Neural progenitor cell (in vitro differentiated cells): ENCODE data around the gene TCP11.

Experiments
- EZH2 ChIP-seq: fragments of 200-600 bp; sonication (generic); IDR thresholded peaks from 2 replicates; pipeline ENCODE4 v1.6.1; 2017; ENCODE audit warnings: antibody characterized with exemption, mild to moderate bottlenecking, moderate library complexity
- TF ChIP-seq, protein P1 (sequence below): fragments of 200-600 bp; sonication (generic); IDR thresholded peaks from 2 replicates; pipeline ENCODE4 v1.5.1; 2017; ENCODE audit warnings: antibody characterized with exemption, mild to moderate bottlenecking

DNA sequence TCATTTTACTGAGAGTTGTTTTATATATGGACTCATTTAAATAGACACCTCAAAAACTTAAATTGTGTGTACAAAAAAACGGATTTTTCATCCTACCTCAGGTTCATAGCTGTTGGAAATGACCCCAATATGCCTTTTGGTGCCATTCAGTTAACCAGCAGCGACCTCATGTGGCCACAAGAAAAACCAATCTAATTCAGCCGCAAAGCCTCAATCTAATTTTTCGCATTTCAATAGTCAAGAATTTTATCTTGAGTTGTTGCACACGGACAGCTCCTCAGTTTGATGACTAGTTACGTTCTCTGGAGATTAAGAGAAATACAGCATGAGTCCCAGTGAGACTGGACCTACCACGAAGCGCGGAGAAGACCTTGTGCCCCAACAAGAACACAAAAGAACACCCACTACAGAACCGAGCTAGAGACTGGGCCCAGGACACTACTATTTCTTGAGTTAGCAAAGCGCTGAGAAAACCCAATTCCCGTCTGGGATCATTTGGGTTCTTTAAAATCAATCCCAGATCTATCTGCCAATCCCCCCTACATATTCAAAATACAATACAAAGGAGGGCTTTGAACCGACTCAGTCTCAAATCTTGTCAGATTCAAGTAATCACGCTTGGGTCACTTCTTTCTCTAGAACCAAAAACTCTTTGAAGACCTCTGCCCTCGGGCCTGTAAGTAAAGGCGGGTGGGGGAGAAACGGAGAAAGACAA is 1.1 kb downstream of the TCP11 start:
- TF ChIP-seq, protein P1, sequence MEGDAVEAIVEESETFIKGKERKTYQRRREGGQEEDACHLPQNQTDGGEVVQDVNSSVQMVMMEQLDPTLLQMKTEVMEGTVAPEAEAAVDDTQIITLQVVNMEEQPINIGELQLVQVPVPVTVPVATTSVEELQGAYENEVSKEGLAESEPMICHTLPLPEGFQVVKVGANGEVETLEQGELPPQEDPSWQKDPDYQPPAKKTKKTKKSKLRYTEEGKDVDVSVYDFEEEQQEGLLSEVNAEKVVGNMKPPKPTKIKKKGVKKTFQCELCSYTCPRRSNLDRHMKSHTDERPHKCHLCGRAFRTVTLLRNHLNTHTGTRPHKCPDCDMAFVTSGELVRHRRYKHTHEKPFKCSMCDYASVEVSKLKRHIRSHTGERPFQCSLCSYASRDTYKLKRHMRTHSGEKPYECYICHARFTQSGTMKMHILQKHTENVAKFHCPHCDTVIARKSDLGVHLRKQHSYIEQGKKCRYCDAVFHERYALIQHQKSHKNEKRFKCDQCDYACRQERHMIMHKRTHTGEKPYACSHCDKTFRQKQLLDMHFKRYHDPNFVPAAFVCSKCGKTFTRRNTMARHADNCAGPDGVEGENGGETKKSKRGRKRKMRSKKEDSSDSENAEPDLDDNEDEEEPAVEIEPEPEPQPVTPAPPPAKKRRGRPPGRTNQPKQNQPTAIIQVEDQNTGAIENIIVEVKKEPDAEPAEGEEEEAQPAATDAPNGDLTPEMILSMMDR, result peak; percentile 93
- TF ChIP-seq EZH2, result no peak
